ENCODE data around the gene FBXO21.
"Not testable (repeated sequence)": the region's sequence is repeated elsewhere in the genome, so short reads cannot be mapped to it uniquely, and the experiment has no call there.

FBXO21 gene

DNA sequence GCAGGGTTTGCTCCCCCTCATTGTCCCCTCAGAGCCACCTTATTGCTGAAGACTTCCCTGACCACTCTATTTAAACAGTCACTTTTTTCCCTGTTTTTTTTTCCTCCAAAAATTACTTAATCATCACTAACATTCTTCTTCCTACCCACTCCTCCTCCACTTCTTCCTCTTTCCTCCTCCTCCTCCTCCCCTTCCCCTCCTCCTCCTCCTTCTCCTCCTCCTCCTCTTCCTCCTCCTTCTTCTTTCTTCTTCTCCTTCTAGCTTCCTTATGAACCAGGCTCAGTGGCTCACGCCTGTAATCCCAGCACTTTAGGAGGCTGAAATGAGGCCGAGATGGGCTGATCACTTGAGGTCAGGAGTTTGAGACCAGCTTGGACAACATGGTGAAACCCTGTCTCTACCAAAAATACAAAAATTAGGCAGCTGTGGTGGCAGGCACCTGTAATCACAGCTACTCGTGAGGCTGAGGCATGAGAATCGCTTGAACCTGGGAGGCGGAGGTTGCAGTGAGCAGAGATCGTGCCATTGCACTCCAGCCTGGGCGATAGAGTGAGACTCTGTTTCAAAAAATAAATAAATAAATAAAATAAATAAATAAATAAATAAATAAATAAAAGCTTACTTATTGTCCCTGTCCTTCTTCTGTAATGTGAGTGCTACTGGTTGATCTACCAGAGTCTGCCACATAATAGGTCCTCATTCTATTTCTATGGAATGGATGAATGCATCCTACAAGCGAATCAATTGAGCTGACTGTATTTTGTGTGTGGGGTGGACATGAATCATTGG lies 9.9 kb upstream of the FBXO21 start:
- DNase-seq (ENCODE audit: low spot score), result not testable (repeated sequence)

DNA sequence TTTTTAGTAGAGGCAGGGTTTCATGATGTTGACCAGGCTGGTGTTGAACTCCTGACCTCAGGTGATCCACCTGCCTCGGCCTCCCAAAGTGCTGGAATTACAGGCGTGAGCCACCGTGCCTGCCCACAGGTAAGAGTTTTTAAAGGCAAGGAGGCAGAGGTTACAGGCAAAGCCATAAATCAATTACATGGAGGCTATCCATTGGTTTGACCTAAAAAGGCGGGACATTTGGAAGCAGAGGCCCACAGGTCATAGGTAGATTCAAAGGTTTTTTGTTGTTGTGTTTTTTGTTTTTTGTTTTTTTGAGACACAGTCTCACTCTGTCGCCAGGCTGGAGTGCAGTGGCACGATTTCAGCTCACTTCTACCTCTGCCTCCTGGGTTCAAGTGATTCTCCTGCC lies 6.1 kb upstream of the FBXO21 start:
- not testable (repeated sequence) for DNase-seq (ENCODE audit: low spot score)

DNA sequence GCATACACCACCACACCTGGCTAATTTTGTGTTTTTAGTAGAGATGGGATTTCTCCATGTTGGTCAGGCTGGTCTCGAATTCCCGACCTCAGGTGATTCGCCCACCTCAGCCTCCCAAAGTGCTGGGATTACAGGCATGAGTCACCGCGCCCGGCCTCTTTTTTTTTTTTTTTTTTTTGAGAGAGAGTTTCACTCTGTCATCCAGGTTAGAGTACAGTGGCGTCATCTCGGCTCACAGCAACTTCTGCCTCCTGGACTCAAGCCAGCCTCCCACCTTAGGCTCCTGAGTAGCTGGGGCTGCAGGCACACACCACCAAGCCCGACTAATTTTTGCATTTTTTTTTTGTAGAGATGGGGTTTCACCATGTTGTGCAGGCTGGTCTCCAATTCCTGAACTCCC lies 4.8 kb upstream of the FBXO21 start:
- DNase-seq (ENCODE audit: low spot score), result not testable (repeated sequence)

DNA sequence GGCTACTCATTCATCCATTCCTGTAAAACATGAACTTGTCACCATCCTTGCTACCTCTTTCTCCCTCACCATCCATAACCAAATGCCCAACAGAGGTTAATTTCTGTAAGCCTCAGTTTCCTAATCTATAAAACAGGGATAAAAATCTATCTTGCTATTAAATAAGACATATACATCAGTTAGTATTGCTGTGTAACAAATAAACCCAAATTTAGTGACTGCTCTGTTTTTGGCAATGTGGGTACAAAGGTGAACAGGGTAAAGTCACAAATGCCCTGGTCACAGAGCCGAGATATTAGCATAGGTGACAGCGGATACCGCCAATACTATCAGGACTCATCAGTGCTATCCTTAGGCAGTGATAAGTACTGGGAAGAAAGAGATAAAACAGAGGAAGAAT lies 3.6 kb upstream of the FBXO21 start:
- DNase-seq (ENCODE audit: low spot score), result no peak

DNA sequence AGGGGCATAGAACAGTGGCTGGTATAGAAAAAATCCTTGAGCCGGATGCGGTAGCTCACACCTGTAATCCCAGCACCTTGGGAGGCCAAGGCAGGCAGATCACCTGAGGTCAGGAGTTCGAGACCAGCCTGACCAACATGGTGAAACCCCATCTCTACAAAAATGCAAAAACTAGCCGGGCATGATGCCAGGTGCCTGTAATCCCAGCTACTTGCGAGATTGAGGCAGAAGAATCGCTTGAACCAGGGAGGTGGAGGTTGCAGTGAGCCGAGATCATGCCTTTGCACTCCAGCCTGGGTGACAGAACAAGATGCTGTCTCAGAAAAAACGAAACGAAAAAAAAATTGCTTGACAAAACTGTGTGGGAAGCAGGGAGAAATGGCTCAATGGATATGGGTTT lies 2.3 kb upstream of the FBXO21 start:
- DNase-seq (ENCODE audit: low spot score), result not testable (repeated sequence)

DNA sequence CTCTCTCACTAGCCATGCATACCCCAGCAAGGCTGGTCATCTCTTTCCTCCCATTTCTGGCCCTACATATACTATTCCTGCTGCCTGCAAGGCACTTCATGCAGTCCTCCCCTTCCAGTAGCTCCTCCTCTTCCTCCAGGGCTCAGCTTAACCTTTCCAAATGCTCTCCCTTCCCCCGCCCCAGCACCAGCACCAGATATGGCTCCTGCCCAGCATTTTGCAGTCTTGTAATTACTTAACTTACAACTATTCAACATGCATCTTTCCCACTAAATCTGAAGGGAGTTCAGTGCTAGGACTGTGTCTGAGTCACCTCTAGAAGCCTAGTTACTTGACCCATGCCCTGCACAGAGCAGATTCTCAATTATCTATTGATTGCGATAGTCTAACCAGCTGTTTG lies 1.8 kb upstream of the FBXO21 start:
- no peak for DNase-seq (ENCODE audit: low spot score)

DNA sequence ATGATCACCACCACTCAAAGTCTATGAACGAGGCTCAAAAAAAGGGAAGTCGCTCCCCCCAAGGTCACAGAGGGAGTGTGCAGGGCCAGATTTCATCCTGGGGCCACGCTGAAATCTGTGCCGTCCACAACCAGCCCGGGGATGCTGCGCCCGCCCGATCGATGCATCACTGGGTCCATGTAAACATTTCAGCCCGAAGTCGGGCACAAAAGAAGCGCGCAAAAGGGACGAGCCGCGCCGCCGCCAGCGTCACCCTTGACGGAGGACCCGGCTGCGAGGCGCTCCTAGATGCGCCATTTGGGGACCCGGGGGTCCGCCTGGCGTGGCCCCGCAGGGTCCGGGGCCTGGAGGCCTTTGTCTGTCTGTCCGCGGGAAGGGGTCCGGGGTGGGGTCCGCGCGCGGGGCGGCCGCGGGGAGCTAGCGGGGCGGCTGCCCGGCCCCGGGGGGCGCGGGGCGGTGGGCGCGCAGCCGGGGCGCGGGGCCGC lies 503 bp downstream of the FBXO21 start:
- peak; percentile 9 for DNase-seq (ENCODE audit: low spot score)

DNA sequence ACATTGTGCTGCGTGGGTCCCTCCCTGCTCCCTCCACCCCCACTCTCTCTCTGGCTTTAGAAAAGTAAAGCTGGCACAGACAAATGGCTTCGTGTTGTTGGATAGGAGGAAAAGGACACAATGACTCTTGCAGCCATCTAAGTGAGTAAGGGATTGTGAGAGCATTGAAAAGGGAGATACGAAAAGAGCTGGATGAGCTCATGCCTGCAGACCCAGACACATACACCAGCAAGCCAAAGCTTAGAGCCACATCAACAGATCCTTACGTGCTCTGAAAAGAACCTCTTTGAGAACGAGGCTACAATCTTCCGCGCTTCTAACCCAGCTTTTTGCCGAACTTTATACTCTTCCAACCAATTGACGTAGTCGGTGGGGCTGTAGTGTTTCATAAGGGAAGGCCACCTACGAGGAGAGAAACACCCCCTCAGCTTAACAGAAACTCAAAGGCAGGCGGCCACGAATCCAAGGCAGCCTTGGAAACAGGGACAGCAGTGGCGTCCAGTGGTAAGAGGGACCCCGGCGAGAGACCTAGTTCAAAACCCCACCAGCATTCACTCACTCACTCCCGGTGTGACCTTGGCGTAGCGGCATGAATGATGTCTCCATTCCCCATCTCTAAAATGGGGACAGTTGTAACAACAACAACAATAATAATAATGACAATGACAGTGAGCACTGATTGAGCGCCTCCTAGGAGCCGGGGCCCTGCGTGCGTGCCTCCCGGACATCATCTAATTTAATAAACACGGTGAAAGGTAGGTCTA lies 1.1 kb downstream of the FBXO21 start:
- DNase-seq (ENCODE audit: low spot score), result no peak

DNA sequence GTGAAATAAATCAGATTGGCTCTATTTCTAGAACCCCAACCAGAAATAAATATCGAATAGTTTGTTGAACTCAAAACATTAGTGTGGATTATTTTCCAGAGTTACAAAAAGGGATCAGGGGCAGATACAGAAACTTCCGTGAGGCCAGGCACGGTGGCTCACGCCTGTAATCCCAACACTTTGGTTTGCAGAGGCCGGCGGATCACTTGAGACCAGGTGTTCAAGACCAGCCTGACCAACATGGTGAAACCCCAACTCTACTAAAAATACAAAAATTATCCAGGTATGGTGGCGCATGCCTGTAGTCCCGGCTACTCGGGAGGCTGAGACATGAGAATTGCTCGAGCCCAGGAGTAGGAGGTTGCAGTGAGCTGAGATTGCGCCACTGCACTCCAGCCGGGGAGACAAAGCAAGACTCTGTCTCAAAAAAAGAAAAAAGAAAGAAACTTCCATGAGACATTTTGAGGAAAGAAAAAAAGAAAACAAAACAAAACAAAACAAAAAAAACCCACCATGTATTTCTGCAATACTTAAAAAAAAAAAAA lies 2.1 kb downstream of the FBXO21 start:
- no peak for DNase-seq (ENCODE audit: low spot score)

DNA sequence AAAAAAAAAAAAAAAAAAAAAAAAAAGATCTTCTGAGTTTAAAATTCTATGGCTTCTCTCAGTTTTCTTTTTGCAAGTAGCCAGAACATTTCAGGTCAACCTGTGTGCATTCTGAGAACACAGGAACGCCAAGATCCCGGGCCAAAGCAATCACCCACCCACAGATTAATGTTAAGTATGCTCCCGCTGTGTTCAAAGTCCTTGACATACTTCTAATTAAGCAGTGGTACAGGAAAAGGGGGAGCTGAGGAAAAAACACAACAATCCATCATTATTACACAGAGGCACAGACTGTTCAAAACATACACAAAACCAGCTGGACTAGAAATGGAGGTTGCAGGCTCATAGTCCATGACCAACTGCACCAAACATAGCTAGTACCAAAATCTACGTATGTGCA lies 2.8 kb downstream of the FBXO21 start:
- no peak for DNase-seq (ENCODE audit: low spot score)

DNA sequence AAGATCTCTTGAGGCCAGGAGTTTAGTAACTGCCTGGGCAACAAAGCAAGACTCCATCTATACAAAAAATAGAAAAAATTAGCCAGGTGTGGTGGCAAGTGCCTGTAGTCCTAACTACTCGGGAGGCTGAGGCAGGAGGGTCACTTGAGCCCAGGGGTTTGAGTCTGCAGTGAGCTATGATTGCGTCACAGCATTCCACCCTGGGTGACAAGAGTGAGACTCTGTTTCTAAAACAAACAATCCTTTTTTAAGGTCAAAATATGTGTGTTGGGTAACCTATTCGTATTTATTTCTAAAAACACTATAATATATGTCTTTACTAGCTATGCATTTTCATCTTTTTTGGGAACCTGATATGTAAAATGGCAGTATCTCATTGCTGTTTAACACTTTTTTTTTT lies 7.4 kb downstream of the FBXO21 start:
- DNase-seq (ENCODE audit: low spot score), result no peak

DNA sequence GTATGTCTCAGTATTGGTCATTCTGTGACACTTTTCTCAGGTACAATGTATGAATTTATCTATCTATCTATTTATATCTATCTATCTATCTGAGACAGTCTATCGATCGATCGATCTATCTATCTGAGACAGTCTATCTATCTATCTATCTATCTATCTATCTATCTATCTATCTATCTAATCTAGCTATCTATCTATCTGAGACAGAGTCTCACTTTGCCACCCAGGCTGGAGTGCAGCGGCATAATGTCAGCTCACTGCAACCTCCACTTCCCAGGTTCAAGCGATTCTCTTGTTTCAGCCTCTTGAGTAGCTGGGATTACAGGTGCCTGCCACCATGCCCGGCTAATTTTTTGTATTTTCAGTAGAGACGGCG lies 8.8 kb downstream of the FBXO21 start:
- DNase-seq (ENCODE audit: low spot score), result not testable (repeated sequence)

DNA sequence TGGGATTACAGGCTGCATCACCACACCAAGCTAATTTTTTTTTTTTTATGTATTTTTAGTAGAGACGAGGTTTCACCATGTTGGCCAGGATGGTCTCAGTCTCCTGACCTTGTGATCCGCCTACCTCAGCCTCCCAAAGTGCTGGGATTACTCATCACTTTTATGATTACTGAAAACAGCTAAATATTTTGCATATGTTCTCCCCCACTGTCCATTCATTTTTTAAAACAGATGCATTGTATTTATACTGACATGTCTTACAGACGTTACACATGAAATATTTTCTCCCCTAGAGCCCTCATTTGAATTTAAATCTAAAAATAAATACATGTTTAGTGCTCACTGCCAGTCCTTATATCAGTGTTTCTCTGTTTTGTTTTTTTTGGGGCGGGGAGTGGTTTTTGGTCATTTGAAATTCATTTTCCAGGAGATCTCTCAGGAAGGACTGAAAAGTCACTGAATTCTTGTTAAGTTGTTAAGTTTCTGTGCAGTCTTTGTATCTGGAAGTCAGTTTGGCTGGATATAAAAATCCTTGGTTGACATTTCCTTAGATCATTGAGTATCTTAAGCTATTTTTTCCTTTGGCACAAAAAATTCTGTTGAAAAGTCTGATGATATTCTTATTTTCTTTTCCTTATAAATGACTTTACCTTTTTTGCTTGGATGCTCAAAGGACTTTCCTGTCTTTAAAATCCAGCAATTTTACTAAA lies 9.4 kb downstream of the FBXO21 start:
- DNase-seq (ENCODE audit: low spot score), result no peak

DNA sequence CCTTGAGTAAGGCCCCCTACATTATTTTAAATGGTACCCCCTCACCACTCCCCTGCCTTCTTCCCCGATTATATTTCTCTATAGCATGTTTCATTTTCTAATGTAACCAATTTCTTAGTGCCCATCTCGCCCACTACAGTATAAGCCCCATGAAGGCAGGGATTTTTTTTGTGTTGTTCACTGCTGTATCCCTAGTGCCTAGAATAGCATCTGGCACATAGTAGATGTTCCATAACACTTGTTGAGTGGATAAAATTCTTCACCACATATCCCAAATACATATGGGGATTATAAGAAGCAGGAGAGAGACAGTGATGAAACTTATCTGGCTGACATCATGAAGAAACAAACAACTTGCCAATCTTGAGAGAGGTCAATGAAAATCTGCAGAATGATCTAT lies 11.5 kb downstream of the FBXO21 start:
- no peak for DNase-seq (ENCODE audit: low spot score)

DNA sequence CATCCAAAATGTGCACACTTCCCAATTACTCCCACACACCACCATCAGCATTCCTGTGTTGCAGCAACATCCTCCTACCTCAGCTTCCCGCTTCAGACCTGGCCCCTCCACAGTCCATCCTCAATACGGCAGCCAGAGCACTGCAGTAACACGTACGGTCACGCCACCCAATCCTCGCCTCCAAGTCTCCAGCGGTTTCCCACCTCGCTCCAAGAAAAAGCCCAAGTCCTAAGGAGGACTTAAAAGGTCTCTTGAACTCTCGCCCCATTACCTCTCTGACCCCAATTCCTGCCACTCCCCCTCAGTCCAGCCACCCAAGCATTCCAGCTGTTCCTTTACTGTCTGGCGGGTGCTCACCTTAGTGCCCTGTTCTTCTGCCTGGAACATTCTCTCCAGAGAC lies 12.0 kb downstream of the FBXO21 start:
- no peak for DNase-seq (ENCODE audit: low spot score)

DNA sequence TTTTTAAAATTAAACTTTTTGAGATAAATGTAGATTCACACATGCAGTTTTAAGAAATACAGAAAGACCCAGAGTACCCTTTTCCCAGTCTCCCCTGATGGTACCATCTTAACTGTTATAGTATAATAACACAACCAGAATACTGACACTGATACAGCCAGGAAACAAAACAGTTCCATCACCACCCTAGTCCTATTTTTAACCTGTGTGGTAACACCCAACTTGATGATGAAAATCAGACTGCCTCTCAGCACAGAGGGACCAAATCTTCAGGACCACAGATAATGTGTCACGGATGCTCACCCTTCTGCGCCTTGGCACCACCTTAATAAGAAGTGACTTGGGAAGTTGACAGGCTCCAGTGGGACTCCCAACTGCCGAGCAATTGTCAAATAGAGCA lies 18.1 kb downstream of the FBXO21 start:
- DNase-seq (ENCODE audit: low spot score), result no peak

DNA sequence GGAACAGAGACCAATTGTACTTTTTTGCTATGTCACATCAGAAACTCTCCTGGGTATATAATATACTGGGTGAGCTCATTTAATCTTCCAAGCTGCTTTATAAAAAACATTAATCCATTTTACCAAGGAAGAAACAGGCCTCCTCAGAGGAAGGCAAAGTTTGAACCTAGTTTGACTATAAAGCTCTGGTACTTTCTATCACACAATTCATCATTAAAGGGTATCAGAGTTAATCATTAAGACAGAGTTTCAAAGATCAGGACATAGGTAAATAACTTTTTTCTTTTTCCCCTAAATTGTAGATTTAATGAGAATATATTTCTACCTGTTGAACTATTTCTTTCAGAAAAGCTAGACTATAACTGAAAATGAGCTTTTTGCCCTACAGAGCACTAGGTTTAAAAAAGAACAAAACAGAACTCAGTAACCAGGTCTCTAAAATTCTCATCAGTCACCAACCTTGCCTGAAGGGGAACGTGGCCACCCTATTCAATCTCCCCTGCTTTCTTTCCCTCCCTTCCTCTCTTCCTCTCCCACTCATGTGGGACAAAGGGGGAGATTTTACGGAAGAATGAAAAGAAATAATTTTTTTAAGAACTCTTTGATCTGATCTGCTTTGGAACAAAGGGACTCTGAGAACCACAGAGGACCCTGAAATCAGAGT lies 18.6 kb downstream of the FBXO21 start:
- DNase-seq (ENCODE audit: low spot score), result no peak

DNA sequence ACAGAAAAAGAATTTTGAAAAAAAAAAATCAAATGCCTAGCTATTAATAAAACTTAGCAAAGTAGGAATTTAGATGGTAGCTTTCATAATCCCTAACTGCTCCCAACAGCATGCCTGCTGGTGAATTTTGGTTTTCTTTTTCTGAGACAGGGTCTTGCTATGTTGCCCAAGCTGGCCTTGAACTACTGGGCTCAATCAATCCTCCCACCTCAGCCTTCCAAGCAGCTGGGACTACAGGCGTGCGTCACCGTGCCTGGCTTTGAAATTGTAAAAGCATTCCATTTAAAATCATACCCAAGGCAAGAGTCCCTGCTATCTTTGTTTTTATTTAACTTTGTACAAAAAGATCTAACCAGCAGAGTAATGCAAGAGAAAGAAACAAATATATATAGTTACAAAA lies 20.7 kb downstream of the FBXO21 start:
- DNase-seq (ENCODE audit: low spot score), result no peak

DNA sequence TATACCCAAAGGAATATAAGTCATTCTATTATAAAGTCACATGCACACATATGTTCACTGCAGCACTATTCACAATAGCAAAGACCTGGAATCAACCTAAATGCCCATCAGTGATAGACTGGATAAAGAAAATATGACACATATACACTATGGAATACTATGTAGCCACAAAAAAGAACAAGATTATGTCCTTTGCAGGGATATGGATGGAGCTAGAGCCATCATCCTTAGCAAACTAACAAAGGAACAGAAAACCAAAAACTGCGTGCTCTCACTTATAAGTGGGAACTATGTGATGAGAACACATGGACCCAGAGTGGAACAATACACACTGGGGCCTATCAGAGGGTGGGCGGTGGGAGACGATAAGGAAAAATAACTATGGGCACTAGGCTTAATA lies 21.3 kb downstream of the FBXO21 start:
- no peak for DNase-seq (ENCODE audit: low spot score)

DNA sequence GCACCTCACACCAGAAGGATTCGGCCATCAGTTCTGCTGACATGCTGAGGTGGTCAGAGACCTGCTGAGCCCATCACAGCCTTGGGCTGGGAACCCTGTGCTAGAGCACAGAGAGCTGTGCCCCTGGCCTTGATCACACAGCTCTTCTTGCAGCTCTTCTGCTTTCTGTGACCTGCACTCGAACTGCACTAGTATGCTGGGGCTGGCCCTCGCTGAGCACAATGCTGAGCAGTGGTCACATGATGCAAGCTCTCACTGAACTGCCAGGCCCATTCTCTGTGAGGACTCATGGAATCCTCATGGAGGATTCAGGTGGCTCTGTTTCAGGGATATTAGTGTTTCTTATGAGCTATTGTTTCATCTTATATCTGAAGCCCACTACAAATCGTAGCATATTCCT lies 22.5 kb downstream of the FBXO21 start:
- no peak for DNase-seq (ENCODE audit: low spot score)

DNA sequence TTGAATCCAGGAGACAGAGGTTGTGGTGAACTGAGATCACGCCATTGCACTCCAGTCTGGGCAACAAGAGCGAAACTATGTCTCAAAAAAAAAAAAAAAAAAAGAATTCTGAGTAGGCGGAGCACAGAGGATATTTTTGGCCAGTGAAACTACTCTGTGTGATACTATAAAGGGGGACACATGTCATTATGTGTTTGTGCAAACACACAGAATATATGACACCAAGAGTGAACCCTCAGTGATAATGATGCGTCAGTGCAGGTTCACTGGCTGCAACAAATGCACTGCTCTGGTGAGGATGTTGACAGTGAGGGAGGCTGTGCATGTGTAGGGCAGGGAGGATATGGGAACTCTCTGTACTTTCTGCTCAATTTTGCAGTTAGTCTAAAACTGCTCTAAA lies 24.2 kb downstream of the FBXO21 start:
- no peak for DNase-seq (ENCODE audit: low spot score)

DNA sequence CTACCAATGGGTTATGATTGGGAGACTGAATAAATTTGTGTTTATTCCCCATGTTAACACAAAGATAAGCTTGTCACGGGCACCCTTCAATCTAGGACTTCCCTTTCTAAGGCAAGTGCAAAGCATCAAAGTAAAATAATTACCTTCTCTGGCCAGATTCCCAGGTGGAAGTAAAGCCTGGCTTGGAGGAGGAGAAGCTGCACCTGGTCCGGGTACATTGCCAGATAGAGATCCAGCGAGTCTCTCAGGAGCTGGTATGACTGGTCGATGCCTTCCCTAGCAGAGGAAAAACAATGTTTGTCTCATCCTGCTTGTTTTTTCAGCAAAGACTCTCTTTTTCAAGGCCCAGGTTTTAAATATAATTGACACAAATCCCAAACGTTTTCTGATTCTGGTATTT lies 24.9 kb downstream of the FBXO21 start:
- no peak for DNase-seq (ENCODE audit: low spot score)
